Measurements from ENCODE around the gene STMN1. TPM values are rescaled to one million over a fixed set of nuclear protein-coding genes. Genes with fewer than 3 reads are reported as not detected.

Gene STMN1
- total and polyA plus RNA-seq, 2 of the 8 experiments (the other 6 are each of a cell fraction or from before 2014, with no cell fraction given) = 116 to 564 TPM

GRCh38 chr1:25876693-25877077 is 29.5 kb downstream of the STMN1 start (continued):
- TF ChIP-seq GABPA (IDR thresholded peaks at IDR 0.05; ENCODE audit: borderline replicate concordance, insufficient read depth, low read length) (no peak), RXRA (IDR thresholded peaks at IDR 0.05; ENCODE audit: insufficient read depth, low read depth, low read length) (no peak), USF2 (IDR thresholded peaks at IDR 0.05; ENCODE audit: low read length) (no peak), CHD7 (IDR thresholded peaks at IDR 0.05; ENCODE audit: insufficient replicate concordance, low read length) (no peak), SP4 (IDR thresholded peaks at IDR 0.05; ENCODE audit: low read length) (no peak)

Data from H1 (cell line).